Measurements from ENCODE around the gene SAMD7. TPM values are rescaled to one million over a fixed set of nuclear protein-coding genes. Genes with fewer than 3 reads are reported as not detected.
A peak's percentile ranks its signal among the peaks of the same experiment; 100 is the strongest.

SAMD7 gene
- total RNA-seq, 2 experiments from 2014 or later, result 0.93 to 1.1 TPM

- ChIA-PET CTCF (ENCODE audit: unreplicated experiment) (no interaction called here), POLR2A (interaction anchor here (0.7 to 2.1 kb wide), 6 partner anchors 9 to 248 kb away, joined by 3 to 7 read pairs (median 3); no protein-coding TSS in a partner anchor)
- H2AFZ ChIP-seq (ENCODE audit: low read length), result peak overlapping the region; percentile 26; the same call in 1 of the 2 replicates
- H3K9me2 ChIP-seq (ENCODE audit: insufficient read depth, low read length), result no peaks in the 10 kb centered on the region
- intact Hi-C loops (cut with micrococcal nuclease; ENCODE audit: unreplicated experiment), result no loop called here
- no TSS peak for BruUV-seq (replicated peaks)
- no peaks in the 10 kb centered on the region for H3K79me2 ChIP-seq (ENCODE audit: insufficient read depth, low read depth, low read length)
- H3K4me3 ChIP-seq (ENCODE audit: low read depth, low read length, poor library complexity, severe bottlenecking), result no peak overlapping the region
- H3K4me1 ChIP-seq (ENCODE audit: insufficient read depth, low read length, poor library complexity, severe bottlenecking), result peaks cover 8% of the 10 kb centered on the region
- H3K27ac ChIP-seq (ENCODE audit: low read depth, low read length, poor library complexity, severe bottlenecking), result no peak overlapping the region
- no peaks in the 10 kb centered on the region for H3K36me3 ChIP-seq (ENCODE audit: insufficient read depth, low read length)
- DNase-seq (ENCODE audit: low spot score), result no peak
- no peak overlapping the region for H3K4me2 ChIP-seq (ENCODE audit: low read length)
- H4K20me1 ChIP-seq (ENCODE audit: insufficient read depth, low read length), result no peaks in the 10 kb centered on the region
- TF ChIP-seq EZH2phosphoT487 (IDR thresholded peaks at IDR 0.05; ENCODE audit: borderline replicate concordance, low read depth, low read length), result no peak
- TF ChIP-seq CTCF (conservative IDR thresholded peaks at IDR 0.05; ENCODE audit: low read length), result no peak
- no peaks in the 10 kb centered on the region for H3K9me3 ChIP-seq (ENCODE audit: low read length)
Observed at GRCh38 chr3:169914321-169914720, 2.9 kb downstream of the SAMD7 start.

- no TSS peak for BruUV-seq (replicated peaks)
- TF ChIP-seq CTCF (conservative IDR thresholded peaks at IDR 0.05; ENCODE audit: low read length) (no peak), EZH2phosphoT487 (IDR thresholded peaks at IDR 0.05; ENCODE audit: borderline replicate concordance, low read depth, low read length) (no peak)
- H2AFZ ChIP-seq (ENCODE audit: low read length), result peak overlapping the region; percentile 20; the same call in 1 of the 2 replicates
- peaks cover 4% of the 10 kb centered on the region for H3K4me1 ChIP-seq (ENCODE audit: insufficient read depth, low read length, poor library complexity, severe bottlenecking)
- H3K27ac ChIP-seq (ENCODE audit: low read depth, low read length, poor library complexity, severe bottlenecking), result no peak overlapping the region
- no peaks in the 10 kb centered on the region for H3K9me2 ChIP-seq (ENCODE audit: insufficient read depth, low read length)
- intact Hi-C loops (cut with micrococcal nuclease; ENCODE audit: unreplicated experiment), result no loop called here
- no peak overlapping the region for H3K4me2 ChIP-seq (ENCODE audit: low read length)
- H4K20me1 ChIP-seq (ENCODE audit: insufficient read depth, low read length), result no peaks in the 10 kb centered on the region
- no peaks in the 10 kb centered on the region for H3K79me2 ChIP-seq (ENCODE audit: insufficient read depth, low read depth, low read length)
- ChIA-PET CTCF (ENCODE audit: unreplicated experiment) (no interaction called here), POLR2A (interaction anchor here (0.5 to 1.6 kb wide), 4 partner anchors 8 to 1398 kb away, joined by 3 to 7 read pairs (median 6); partner anchors contain the start of gene SAMD7)
- H3K9me3 ChIP-seq (ENCODE audit: low read length), result no peaks in the 10 kb centered on the region
- no peak for DNase-seq (ENCODE audit: low spot score)
- no peak overlapping the region for H3K4me3 ChIP-seq (ENCODE audit: low read depth, low read length, poor library complexity, severe bottlenecking)
- H3K36me3 ChIP-seq (ENCODE audit: insufficient read depth, low read length), result no peaks in the 10 kb centered on the region
Observed at GRCh38 chr3:169923189-169923588, 11.8 kb downstream of the SAMD7 start.

- Histone ChIP-seq H3K9me2 (ENCODE audit: insufficient read depth, low read length) (no peaks in the 10 kb centered on the region), H3K36me3 (ENCODE audit: insufficient read depth, low read length) (no peaks in the 10 kb centered on the region), H3K4me1 (ENCODE audit: insufficient read depth, low read length, poor library complexity, severe bottlenecking) (peaks cover 9% of the 10 kb centered on the region), H4K20me1 (ENCODE audit: insufficient read depth, low read length) (no peaks in the 10 kb centered on the region), H3K9me3 (ENCODE audit: low read length) (no peaks in the 10 kb centered on the region), H3K79me2 (ENCODE audit: insufficient read depth, low read depth, low read length) (no peaks in the 10 kb centered on the region), H3K27ac (ENCODE audit: low read depth, low read length, poor library complexity, severe bottlenecking) (no peak overlapping the region), H3K4me2 (ENCODE audit: low read length) (no peak overlapping the region), H3K4me3 (ENCODE audit: low read depth, low read length, poor library complexity, severe bottlenecking) (no peak overlapping the region), H2AFZ (ENCODE audit: low read length) (peak overlapping the region; percentile 20; the same call in 1 of the 2 replicates)
- intact Hi-C loops (cut with micrococcal nuclease; ENCODE audit: unreplicated experiment), result no loop called here
- POLR2A ChIA-PET, result interaction anchor here (0.6 to 1.6 kb wide), 4 partner anchors 9 to 119 kb away, joined by 3 to 7 read pairs (median 6); partner anchors contain the start of gene SAMD7
- TF ChIP-seq EZH2phosphoT487 (IDR thresholded peaks at IDR 0.05; ENCODE audit: borderline replicate concordance, low read depth, low read length) (no peak), CTCF (conservative IDR thresholded peaks at IDR 0.05; ENCODE audit: low read length) (no peak)
- CTCF ChIA-PET (ENCODE audit: unreplicated experiment), result no interaction called here
- no peak for DNase-seq (ENCODE audit: low spot score)
- no TSS peak for BruUV-seq (replicated peaks)
Observed at GRCh38 chr3:169923831-169924230, 12.5 kb downstream of the SAMD7 start.

Data from OCI-LY7 (cell line).